ENCODE results near the gene SPINK1.
"Not testable (repeated sequence)": the region's sequence is repeated elsewhere in the genome, so short reads cannot be mapped to it uniquely, and the experiment has no call there.

Gene SPINK1

DNA sequence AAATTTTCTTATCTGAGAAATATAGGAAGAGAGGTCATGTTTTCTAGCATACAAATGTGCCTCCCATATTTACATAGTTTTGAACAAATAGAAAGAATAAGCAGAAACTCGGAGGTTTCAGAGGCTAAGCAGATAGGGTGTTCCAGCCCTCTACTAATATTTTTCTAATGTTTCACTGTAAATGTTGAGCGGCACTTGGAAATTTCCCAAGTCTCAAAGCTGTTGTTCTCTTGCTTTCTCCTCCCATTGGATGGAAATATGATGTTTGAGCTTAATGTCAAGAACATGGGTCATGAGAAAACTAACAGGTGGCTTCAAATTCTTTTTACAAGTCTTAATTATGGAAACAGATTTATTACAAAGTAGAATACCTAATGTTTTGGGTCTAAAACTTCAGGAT is 5.1 kb downstream of the SPINK1 start:
- peaks cover 11% of the 10 kb centered on the region for H3K27me3 ChIP-seq (replicated peaks; ENCODE audit: control insufficient read depth, insufficient read depth, low read length)
- no peaks in the 10 kb centered on the region for H3K9me3 ChIP-seq (ENCODE audit: control insufficient read depth, low read length)
- no peak overlapping the region for H3K4me3 ChIP-seq (ENCODE audit: low read length)
- no peak overlapping the region for H3K9ac ChIP-seq (ENCODE audit: low read length)
- DNase-seq (ENCODE audit: low read depth) = no peak
- no peaks in the 10 kb centered on the region for H3K4me1 ChIP-seq (ENCODE audit: control insufficient read depth, insufficient read depth, low read length)
- no peaks in the 10 kb centered on the region for H3K36me3 ChIP-seq (ENCODE audit: control insufficient read depth, insufficient read depth, low read length, severe bottlenecking)

DNA sequence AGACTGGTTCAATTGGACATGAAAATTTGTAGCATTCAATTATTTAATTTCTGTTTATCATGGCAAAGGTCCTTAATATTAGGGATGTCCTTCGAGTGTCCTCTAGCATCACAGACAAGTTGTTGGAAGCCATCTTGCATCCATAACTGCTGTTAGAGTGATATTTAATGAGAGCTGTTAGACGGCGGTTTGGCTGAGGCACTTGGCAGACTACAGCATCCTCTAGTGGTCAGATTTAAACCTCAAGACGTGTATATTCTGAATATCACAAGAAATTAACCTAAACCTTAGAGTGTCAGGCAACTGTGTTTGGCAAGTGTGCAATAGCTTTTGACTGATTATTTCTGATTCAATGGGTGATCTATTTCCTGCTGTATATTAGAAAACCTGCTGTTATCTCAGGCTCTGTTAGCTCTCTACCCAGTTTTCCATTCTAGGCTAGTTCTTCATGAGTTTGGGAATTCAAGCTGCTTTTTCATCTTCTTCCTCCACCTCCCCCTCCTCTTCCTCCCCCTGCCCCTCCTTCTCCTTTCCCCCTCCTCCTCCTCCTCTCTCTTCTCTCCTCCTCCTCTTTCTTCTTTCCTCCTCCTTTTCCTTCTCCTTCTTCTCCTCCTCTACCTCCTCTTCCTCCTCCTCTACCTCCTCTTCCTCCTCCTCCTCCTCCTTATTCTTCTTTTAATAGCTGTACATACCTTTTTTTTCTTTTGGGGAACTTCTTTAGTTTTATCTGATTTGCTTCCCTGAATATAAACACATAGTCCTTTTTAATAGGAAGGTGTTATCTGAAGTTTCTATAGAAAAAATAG is 8.6 kb downstream of the SPINK1 start:
- no peak overlapping the region for H3K9ac ChIP-seq (ENCODE audit: low read length)
- H3K4me3 ChIP-seq (ENCODE audit: low read length) = no peak overlapping the region
- H3K9me3 ChIP-seq (ENCODE audit: control insufficient read depth, low read length) = no peaks in the 10 kb centered on the region
- H3K4me1 ChIP-seq (ENCODE audit: control insufficient read depth, insufficient read depth, low read length) = peaks cover 10% of the 10 kb centered on the region
- H3K27me3 ChIP-seq (replicated peaks; ENCODE audit: control insufficient read depth, insufficient read depth, low read length) = peaks cover 3% of the 10 kb centered on the region
- H3K36me3 ChIP-seq (ENCODE audit: control insufficient read depth, insufficient read depth, low read length, severe bottlenecking) = no peaks in the 10 kb centered on the region
- DNase-seq (ENCODE audit: low read depth) = peak; percentile 79

DNA sequence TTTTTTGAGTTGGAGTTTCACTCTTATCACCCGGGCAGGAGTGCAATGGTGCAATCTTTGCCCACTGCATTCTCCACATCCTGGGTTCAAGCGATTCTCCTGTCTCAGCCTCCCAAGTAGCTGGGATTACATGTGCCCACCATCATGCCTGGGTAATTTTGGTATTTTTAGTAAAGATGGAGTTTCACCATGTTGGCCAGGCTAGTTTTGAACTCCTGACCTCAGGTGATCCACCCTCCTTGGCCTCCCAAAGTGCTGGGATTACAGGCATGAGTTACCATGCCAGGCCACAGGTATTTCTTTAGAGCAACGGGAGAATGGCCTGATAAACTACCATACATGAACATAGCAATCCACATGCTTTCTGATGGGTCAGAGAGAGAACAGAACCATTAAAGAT is 9.2 kb downstream of the SPINK1 start:
- H3K36me3 ChIP-seq (ENCODE audit: control insufficient read depth, insufficient read depth, low read length, severe bottlenecking); H3K27me3 ChIP-seq (replicated peaks; ENCODE audit: control insufficient read depth, insufficient read depth, low read length); H3K9me3 ChIP-seq (ENCODE audit: control insufficient read depth, low read length); H3K4me3 ChIP-seq (ENCODE audit: low read length); H3K9ac ChIP-seq (ENCODE audit: low read length); DNase-seq (ENCODE audit: low read depth): not testable (repeated sequence)
- peaks cover 10% of the 10 kb centered on the region for H3K4me1 ChIP-seq (ENCODE audit: control insufficient read depth, insufficient read depth, low read length)

DNA sequence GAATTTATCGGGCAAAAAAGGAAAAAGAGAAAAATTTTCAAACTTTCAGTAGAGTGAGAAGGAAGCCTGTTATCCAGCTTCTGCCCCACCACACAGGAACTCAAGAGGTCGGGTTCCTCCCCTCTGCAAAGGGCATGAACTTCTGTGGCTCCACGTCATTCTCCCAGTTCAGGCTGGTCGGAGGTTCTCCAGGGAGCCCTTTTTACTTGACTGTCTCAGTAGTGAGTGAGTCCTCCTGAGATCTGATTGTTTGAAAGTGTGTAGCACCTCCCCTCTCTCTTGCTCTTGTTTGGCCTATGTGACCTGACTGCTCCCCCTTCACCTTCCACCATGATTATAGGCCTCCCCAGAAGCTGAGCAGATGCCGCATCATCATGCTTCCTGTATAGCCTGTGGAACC is 9.7 kb downstream of the SPINK1 start:
- no peak for DNase-seq (ENCODE audit: low read depth)
- Histone ChIP-seq H3K36me3 (ENCODE audit: control insufficient read depth, insufficient read depth, low read length, severe bottlenecking) (no peaks in the 10 kb centered on the region), H3K9me3 (ENCODE audit: control insufficient read depth, low read length) (no peaks in the 10 kb centered on the region), H3K9ac (ENCODE audit: low read length) (no peak overlapping the region), H3K27me3 (replicated peaks; ENCODE audit: control insufficient read depth, insufficient read depth, low read length) (peaks cover 3% of the 10 kb centered on the region), H3K4me1 (ENCODE audit: control insufficient read depth, insufficient read depth, low read length) (peaks cover 10% of the 10 kb centered on the region), H3K4me3 (ENCODE audit: low read length) (no peak overlapping the region)

DNA sequence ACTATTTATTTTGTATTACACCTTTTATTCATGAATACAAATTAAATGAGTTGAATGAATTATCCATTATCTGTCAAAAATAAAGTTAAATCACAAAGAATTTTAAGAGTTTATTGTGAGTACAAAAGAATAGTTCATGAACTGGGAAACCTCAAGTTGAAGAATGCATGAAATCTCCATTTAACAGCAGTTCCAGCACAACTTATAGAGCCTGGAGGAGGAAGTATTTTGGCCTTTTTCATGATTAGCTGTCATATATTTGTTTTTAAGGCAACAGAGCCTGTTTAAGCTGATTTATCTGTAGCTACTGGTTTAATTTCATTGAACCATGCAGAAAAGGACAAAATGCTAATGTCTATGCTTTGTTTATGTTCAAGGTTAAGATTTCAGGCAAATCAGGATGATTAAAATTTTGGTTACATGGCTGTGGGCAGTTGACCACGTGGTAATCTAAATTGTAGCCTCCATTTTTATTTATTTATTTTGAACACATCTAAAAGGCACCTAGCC is 12.2 kb downstream of the SPINK1 start:
- no peak for DNase-seq (ENCODE audit: low read depth)
- H3K4me1 ChIP-seq (ENCODE audit: control insufficient read depth, insufficient read depth, low read length) = peaks cover 10% of the 10 kb centered on the region
- H3K36me3 ChIP-seq (ENCODE audit: control insufficient read depth, insufficient read depth, low read length, severe bottlenecking) = no peaks in the 10 kb centered on the region
- no peaks in the 10 kb centered on the region for H3K27me3 ChIP-seq (replicated peaks; ENCODE audit: control insufficient read depth, insufficient read depth, low read length)
- no peak overlapping the region for H3K4me3 ChIP-seq (ENCODE audit: low read length)
- no peak overlapping the region for H3K9ac ChIP-seq (ENCODE audit: low read length)
- no peaks in the 10 kb centered on the region for H3K9me3 ChIP-seq (ENCODE audit: control insufficient read depth, low read length)

DNA sequence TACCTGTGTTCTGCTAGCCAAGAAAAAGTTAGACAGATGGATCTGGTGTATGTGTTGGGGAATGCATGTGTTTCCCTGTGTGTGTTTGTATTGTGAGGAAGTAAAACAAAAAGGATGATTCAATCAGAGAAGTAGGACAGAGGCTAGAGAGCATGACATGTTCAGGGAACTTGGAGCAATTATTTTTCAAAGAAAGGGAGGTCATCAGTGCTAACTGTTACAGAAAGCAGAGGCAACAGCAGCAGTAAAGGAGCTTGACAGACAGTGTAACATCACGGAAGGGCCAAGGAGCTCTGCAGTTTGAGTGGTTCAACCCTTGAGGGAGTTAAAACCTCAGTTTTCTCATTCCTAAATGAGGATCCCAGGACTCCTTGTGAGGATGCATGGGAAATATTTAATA is 13.2 kb downstream of the SPINK1 start:
- H3K9me3 ChIP-seq (ENCODE audit: control insufficient read depth, low read length) = no peaks in the 10 kb centered on the region
- peak overlapping the region; percentile 27 for H3K4me3 ChIP-seq (ENCODE audit: low read length)
- no peak overlapping the region for H3K9ac ChIP-seq (ENCODE audit: low read length)
- no peak for DNase-seq (ENCODE audit: low read depth)
- no peaks in the 10 kb centered on the region for H3K36me3 ChIP-seq (ENCODE audit: control insufficient read depth, insufficient read depth, low read length, severe bottlenecking)
- H3K27me3 ChIP-seq (replicated peaks; ENCODE audit: control insufficient read depth, insufficient read depth, low read length) = no peaks in the 10 kb centered on the region
- peaks cover 10% of the 10 kb centered on the region for H3K4me1 ChIP-seq (ENCODE audit: control insufficient read depth, insufficient read depth, low read length)

DNA sequence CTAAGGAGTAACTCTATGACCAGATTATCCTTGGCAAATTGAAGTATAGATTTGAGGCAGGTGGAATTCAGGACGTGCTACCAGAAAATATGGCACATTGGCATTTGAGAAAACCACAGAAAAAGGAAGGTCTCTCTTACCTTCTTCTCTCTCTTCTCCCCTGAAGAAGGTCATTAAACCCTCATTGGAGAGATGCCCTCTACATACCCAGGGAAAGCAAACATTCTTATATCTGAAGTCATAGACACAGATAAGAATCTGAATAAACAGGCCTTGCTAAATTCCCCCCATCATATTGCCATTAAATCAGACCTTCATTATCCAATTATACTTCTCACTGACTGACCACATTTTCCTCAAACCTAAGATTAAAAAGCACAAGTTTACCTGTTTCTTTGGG is 17.8 kb downstream of the SPINK1 start:
- peaks cover 7% of the 10 kb centered on the region for H3K4me1 ChIP-seq (ENCODE audit: control insufficient read depth, insufficient read depth, low read length)
- H3K9me3 ChIP-seq (ENCODE audit: control insufficient read depth, low read length) = no peaks in the 10 kb centered on the region
- no peak overlapping the region for H3K9ac ChIP-seq (ENCODE audit: low read length)
- H3K4me3 ChIP-seq (ENCODE audit: low read length) = no peak overlapping the region
- no peaks in the 10 kb centered on the region for H3K36me3 ChIP-seq (ENCODE audit: control insufficient read depth, insufficient read depth, low read length, severe bottlenecking)
- H3K27me3 ChIP-seq (replicated peaks; ENCODE audit: control insufficient read depth, insufficient read depth, low read length) = no peaks in the 10 kb centered on the region
- DNase-seq (ENCODE audit: low read depth) = no peak

DNA sequence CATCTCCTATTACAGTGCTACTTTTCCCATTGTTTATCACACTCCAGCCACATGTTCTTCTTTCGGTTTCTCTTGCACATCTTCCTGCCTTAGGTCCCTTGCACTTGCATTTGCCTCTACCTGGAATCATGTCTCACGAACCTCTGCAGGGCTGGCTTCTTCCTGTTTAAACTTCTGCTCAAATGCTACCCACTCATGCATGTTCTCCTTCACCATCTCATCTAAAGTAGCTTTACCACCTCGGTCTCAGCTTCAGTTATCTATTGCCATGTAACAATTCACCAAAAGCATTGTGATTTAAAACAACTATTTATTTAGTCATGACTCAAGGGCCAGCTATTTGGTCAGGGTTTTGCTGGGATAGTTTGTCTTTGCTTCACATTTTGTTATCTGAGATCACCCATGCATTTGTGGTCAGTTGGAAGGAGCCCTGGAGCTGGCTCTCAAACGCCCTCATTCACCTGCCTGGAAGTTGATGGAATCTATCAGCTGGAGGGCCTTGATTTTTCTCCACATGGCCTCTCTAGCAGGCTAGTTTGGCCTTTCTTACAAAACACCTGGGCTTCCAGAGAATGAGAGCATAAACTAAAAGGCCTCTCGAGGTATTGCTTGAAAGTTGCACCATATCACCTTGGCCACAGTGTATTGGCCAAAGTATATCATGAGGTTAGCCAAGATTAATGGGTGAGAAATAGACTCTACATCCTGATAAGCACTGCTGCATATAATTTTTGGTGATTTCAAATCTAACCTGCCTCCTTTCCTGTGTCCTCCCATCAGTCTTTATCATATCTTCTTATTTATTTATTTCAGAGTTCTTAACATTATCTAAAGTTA is 21.4 kb downstream of the SPINK1 start:
- Histone ChIP-seq H3K9me3 (ENCODE audit: control insufficient read depth, low read length) (no peaks in the 10 kb centered on the region), H3K27me3 (replicated peaks; ENCODE audit: control insufficient read depth, insufficient read depth, low read length) (no peaks in the 10 kb centered on the region), H3K36me3 (ENCODE audit: control insufficient read depth, insufficient read depth, low read length, severe bottlenecking) (no peaks in the 10 kb centered on the region), H3K4me1 (ENCODE audit: control insufficient read depth, insufficient read depth, low read length) (no peaks in the 10 kb centered on the region), H3K4me3 (ENCODE audit: low read length) (no peak overlapping the region), H3K9ac (ENCODE audit: low read length) (no peak overlapping the region)
- DNase-seq (ENCODE audit: low read depth) = no peak

DNA sequence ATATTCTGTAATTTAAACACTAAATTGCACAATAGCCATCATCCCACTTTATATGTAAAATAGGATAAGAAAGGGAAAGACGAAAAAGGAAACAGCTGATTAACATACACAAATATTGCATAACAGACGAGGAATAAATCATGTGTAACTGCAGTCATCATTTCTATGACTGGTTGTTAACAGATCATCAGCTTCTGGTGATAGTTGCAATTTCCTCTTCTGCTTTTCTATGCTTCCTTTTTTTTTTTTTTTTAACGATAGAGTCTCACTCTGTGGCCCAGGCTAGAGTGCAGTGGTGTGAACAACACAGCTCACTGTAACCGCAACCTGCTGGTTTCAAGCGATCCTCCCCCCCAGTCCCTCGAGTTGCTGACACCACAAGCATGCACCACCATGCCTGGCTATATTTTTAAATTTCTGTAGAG is 26.4 kb downstream of the SPINK1 start:
- Histone ChIP-seq H3K9me3 (ENCODE audit: control insufficient read depth, low read length) (no peaks in the 10 kb centered on the region), H3K27me3 (replicated peaks; ENCODE audit: control insufficient read depth, insufficient read depth, low read length) (no peaks in the 10 kb centered on the region), H3K4me1 (ENCODE audit: control insufficient read depth, insufficient read depth, low read length) (peaks cover 13% of the 10 kb centered on the region), H3K4me3 (ENCODE audit: low read length) (no peak overlapping the region), H3K9ac (ENCODE audit: low read length) (no peak overlapping the region), H3K36me3 (ENCODE audit: control insufficient read depth, insufficient read depth, low read length, severe bottlenecking) (no peaks in the 10 kb centered on the region)
- no peak for DNase-seq (ENCODE audit: low read depth)

DNA sequence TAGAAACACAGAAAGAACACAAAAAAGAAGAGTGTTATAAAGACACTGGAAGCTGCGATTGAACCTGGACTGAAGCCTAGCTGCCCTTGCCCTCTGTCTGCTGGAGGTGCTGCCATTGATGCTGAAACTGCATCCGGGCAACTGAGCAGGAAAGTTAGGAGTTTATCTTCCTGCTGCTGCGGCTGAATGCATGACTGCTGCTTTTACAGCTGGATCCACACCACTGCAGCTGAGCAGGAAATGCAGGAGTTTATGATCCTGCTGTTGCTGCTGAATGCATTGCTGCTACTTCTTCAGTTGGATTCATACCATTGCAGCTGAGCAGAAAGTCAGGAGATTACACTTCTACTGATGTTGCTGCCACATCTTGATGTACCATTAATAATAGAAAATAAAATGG is 27.1 kb downstream of the SPINK1 start:
- Histone ChIP-seq H3K9me3 (ENCODE audit: control insufficient read depth, low read length) (no peaks in the 10 kb centered on the region), H3K4me3 (ENCODE audit: low read length) (no peak overlapping the region), H3K36me3 (ENCODE audit: control insufficient read depth, insufficient read depth, low read length, severe bottlenecking) (no peaks in the 10 kb centered on the region), H3K4me1 (ENCODE audit: control insufficient read depth, insufficient read depth, low read length) (peaks cover 13% of the 10 kb centered on the region), H3K9ac (ENCODE audit: low read length) (no peak overlapping the region), H3K27me3 (replicated peaks; ENCODE audit: control insufficient read depth, insufficient read depth, low read length) (no peaks in the 10 kb centered on the region)
- no peak for DNase-seq (ENCODE audit: low read depth)

DNA sequence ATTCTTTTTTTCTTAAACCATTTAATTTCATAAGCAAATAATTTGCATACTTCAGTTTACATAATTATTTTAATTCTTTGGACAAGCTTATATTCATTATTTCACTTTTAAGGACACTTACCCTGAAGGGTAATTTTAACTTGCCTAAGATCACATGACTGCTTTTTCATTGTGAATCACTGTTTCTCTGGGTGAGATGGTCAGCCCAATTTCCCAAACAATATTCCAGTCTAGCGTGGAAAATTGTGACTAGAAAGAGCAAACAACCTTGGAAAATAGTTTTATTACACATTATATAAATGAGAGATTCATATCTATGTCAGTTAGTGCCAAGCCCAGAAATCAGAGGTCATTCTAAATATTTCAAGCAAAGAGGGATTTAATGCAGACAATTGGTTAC is 27.5 kb downstream of the SPINK1 start:
- Histone ChIP-seq H3K9ac (ENCODE audit: low read length) (no peak overlapping the region), H3K4me1 (ENCODE audit: control insufficient read depth, insufficient read depth, low read length) (peaks cover 13% of the 10 kb centered on the region), H3K27me3 (replicated peaks; ENCODE audit: control insufficient read depth, insufficient read depth, low read length) (no peaks in the 10 kb centered on the region), H3K36me3 (ENCODE audit: control insufficient read depth, insufficient read depth, low read length, severe bottlenecking) (no peaks in the 10 kb centered on the region), H3K4me3 (ENCODE audit: low read length) (no peak overlapping the region), H3K9me3 (ENCODE audit: control insufficient read depth, low read length) (no peaks in the 10 kb centered on the region)
- no peak for DNase-seq (ENCODE audit: low read depth)

Measured in adipocyte (in vitro differentiated cells).